Activated CD4-positive, alpha-beta T cell treated with anti-CD3 and anti-CD28 coated beads for 1 hour (primary cell): ENCODE results near the gene CPNE8.

Experiments
- DNase-seq: peaks from one replicate; pipeline ENCODE4 v3.0.0-alpha.2; 2020

The CPNE8 gene

GRCh38 chr12:38713294-38713693, 192.1 kb downstream of the CPNE8 start:
- no peak for DNase-seq

- DNase-seq: no peak
Observed at GRCh38 chr12:38711054-38711453, 194.3 kb downstream of the CPNE8 start.

GRCh38 chr12:38708466-38708865, 196.9 kb downstream of the CPNE8 start:
- no peak for DNase-seq

- no peak for DNase-seq
Observed at GRCh38 chr12:38707648-38708047, 197.7 kb downstream of the CPNE8 start.

GRCh38 chr12:38697289-38697688, 208.1 kb downstream of the CPNE8 start:
- no peak for DNase-seq

- DNase-seq: no peak
Observed at GRCh38 chr12:38695057-38695456, 210.3 kb downstream of the CPNE8 start.

GRCh38 chr12:38691164-38691563, 214.2 kb downstream of the CPNE8 start:
- DNase-seq: no peak

GRCh38 chr12:38690646-38691045, 214.7 kb downstream of the CPNE8 start:
- no peak for DNase-seq

GRCh38 chr12:38689704-38690103, 215.7 kb downstream of the CPNE8 start:
- DNase-seq: no peak

- no peak for DNase-seq
Observed at GRCh38 chr12:38689195-38689594, 216.2 kb downstream of the CPNE8 start.

GRCh38 chr12:38682521-38682920, 222.9 kb downstream of the CPNE8 start:
- DNase-seq: no peak

- DNase-seq: no peak
Observed at GRCh38 chr12:38669530-38669929, 235.9 kb downstream of the CPNE8 start.

GRCh38 chr12:38669081-38669480, 236.3 kb downstream of the CPNE8 start:
- no peak for DNase-seq

- DNase-seq: no peak
Observed at GRCh38 chr12:38666425-38666824, 239.0 kb downstream of the CPNE8 start.

- DNase-seq: no peak
Observed at GRCh38 chr12:38664661-38665269, 240.6 kb downstream of the CPNE8 start.

GRCh38 chr12:38662829-38663228, 242.6 kb downstream of the CPNE8 start:
- DNase-seq: no peak

GRCh38 chr12:38653650-38654049, 251.7 kb downstream of the CPNE8 start:
- DNase-seq: no peak

GRCh38 chr12:38648813-38649212, 256.6 kb downstream of the CPNE8 start:
- no peak for DNase-seq

- no peak for DNase-seq
Observed at GRCh38 chr12:38646146-38646545, 259.2 kb downstream of the CPNE8 start.

- DNase-seq: no peak
Observed at GRCh38 chr12:38639625-38640024, 265.8 kb downstream of the CPNE8 start.

GRCh38 chr12:38638401-38638800, 267.0 kb downstream of the CPNE8 start:
- no peak for DNase-seq

GRCh38 chr12:38633511-38633910, 271.9 kb downstream of the CPNE8 start:
- no peak for DNase-seq

GRCh38 chr12:38629064-38629463, 276.3 kb downstream of the CPNE8 start:
- no peak for DNase-seq

- DNase-seq: no peak
Observed at GRCh38 chr12:38628288-38628687, 277.1 kb downstream of the CPNE8 start.

GRCh38 chr12:38625306-38625705, 280.1 kb downstream of the CPNE8 start:
- no peak for DNase-seq

- DNase-seq: no peak
Observed at GRCh38 chr12:38614171-38614570, 291.2 kb downstream of the CPNE8 start.
